ENCODE results near the gene KAT14. TPM values are rescaled to one million over a fixed set of nuclear protein-coding genes. Genes with fewer than 3 reads are reported as not detected.
"Not testable (repeated sequence)": the region's sequence is repeated elsewhere in the genome, so short reads cannot be mapped to it uniquely, and the experiment has no call there.

The KAT14 gene
- total and polyA plus RNA-seq, 5 donors: 7.3 to 14.5 (median 13.4) TPM

DNA sequence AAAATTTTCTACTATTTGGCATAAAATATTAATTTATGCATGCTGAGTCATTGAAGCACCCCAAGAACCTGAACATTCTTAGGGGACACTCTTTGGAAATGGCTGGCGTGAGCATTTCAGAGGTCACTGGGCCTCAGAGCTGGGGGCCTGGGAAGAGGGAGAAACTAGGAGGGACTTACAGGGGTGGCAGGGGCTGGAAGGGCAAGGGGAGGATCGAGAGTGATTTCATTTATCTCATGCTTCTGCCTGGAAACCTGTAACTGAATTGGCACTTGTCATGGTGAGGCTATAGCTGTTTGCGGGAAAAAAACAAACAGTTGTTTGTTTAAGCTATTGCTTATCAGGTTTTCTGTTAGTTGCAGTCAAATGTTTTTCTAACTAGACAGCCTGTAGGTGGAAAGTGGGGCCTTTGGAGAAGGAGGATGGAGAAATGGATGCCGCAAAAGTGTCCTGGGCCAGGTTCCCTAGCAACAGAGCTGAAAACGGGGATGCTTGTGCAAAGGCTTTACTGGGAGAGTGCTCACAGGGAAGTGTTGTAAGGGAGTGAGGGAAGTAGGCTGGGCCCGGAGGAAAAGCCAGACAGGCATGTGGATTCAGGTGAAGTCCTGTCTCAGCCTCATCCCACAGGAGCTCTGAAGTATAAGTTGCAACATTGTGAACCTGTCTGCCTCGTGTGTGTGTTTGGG, 36.4 kb upstream of the KAT14 start:
- Histone ChIP-seq H3K4me3 (ENCODE audit: low read length) (no peak overlapping the region), H3K9me3 (ENCODE audit: control insufficient read depth, low read length) (no peaks in the 10 kb centered on the region), H3K27ac (ENCODE audit: low read length) (no peak overlapping the region), H3K27me3 (ENCODE audit: control insufficient read depth, insufficient read depth) (no peaks in the 10 kb centered on the region), H3K4me1 (ENCODE audit: control insufficient read depth, insufficient read depth, low read length) (no peaks in the 10 kb centered on the region)
- ATAC-seq (no peak), DNase-seq (no peak)
- 31% methylated on average over 7 of the region's 7 CpGs for WGBS
- intact Hi-C loops (cut with DNase I): no loop called here

GRCh38 chr20:18103497-18103896, 34.2 kb upstream of the KAT14 start:
- intact Hi-C loops (cut with DNase I): no loop called here
- WGBS: 58% methylated on average over 1 of the region's 1 CpG
- ATAC-seq (no peak), DNase-seq (no peak)
- H3K4me3 ChIP-seq (ENCODE audit: low read length): no peak overlapping the region
- H3K9me3 ChIP-seq (ENCODE audit: control insufficient read depth, low read length): no peaks in the 10 kb centered on the region
- H3K27ac ChIP-seq (ENCODE audit: low read length): no peak overlapping the region
- H3K4me1 ChIP-seq (ENCODE audit: control insufficient read depth, insufficient read depth, low read length): no peaks in the 10 kb centered on the region
- no peaks in the 10 kb centered on the region for H3K27me3 ChIP-seq (ENCODE audit: control insufficient read depth, insufficient read depth)

DNA sequence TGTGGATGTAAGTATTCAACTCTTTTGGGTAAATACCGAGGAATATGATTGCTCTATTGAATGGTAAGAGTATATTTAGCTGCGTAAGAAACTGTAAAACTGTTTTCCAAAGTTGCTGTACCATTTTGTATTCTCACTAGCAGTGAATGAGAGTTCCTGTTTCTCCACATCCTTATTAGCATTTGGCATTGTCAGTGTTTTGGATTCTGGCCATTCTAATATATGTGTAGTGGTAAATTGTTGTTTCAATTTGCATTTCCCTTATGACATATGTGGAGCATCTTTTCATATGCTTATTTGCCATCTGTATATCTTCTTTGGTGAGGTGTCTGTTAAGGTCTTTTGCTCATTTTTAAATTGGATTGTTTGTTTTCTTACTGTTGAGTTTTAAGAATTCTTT, 29.3 kb upstream of the KAT14 start:
- no peak overlapping the region for H3K4me3 ChIP-seq (ENCODE audit: low read length)
- no peaks in the 10 kb centered on the region for H3K27me3 ChIP-seq (ENCODE audit: control insufficient read depth, insufficient read depth)
- H3K27ac ChIP-seq (ENCODE audit: low read length): no peak overlapping the region
- no peaks in the 10 kb centered on the region for H3K9me3 ChIP-seq (ENCODE audit: control insufficient read depth, low read length)
- H3K4me1 ChIP-seq (ENCODE audit: control insufficient read depth, insufficient read depth, low read length): no peaks in the 10 kb centered on the region
- intact Hi-C loops (cut with DNase I): no loop called here
- no peak for DNase-seq
- ATAC-seq: no peak
- 80% methylated on average over 2 of the region's 2 CpGs for WGBS

DNA sequence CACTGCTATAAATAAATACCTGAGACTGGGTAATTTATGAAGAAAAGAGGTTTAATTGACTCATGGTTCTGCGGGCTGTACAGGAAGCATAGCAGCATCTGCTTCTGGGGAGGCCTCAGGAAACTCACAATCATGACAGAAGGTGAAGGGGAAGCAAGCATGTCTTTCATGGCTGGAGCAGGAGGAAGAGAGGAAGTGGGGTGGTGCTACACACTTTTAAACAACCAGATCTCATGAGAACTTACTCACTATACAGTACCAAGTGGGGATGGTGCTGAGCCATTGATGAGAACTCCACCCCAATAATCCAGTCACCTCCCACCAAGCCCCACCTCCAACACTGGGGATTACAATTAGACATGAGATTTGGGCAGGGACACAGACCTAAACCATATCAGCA, 9.1 kb upstream of the KAT14 start:
- DNase-seq; H3K9me3 ChIP-seq (ENCODE audit: control insufficient read depth, low read length); H3K4me3 ChIP-seq (ENCODE audit: low read length); ATAC-seq; H3K27ac ChIP-seq (ENCODE audit: low read length); H3K27me3 ChIP-seq (ENCODE audit: control insufficient read depth, insufficient read depth); H3K4me1 ChIP-seq (ENCODE audit: control insufficient read depth, insufficient read depth, low read length); intact Hi-C loops (cut with DNase I): not testable (repeated sequence)
- 54% methylated on average over 1 of the region's 1 CpG for WGBS

DNA sequence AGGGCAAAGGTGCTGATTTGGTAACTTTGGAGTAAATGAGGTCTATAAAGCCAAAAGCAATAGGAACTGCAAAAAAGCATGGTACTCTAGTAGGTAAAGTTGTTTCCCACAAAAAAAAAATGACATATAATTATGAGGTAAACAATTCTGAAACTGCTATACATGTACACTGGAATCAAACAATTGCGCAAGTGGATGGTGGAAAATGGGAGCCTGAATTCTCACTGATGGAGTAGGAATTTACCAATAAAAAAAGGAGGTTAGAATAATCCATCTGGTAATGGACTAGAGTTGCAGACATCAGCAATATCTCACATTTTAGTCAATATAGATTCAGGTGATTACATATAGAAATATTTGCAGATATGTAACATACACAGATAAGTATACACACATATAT, 5.0 kb upstream of the KAT14 start:
- H3K4me3 ChIP-seq (ENCODE audit: low read length): no peak overlapping the region
- no peaks in the 10 kb centered on the region for H3K27me3 ChIP-seq (ENCODE audit: control insufficient read depth, insufficient read depth)
- H3K9me3 ChIP-seq (ENCODE audit: control insufficient read depth, low read length): no peaks in the 10 kb centered on the region
- H3K27ac ChIP-seq (ENCODE audit: low read length): no peak overlapping the region
- WGBS: 93% methylated on average over 1 of the region's 1 CpG
- intact Hi-C loops (cut with DNase I): no loop called here
- no peaks in the 10 kb centered on the region for H3K4me1 ChIP-seq (ENCODE audit: control insufficient read depth, insufficient read depth, low read length)
- DNase-seq (no peak), ATAC-seq (no peak)

- DNase-seq (no peak), ATAC-seq (no peak)
- intact Hi-C loops (cut with DNase I): no loop called here
- H3K27ac ChIP-seq (ENCODE audit: low read length): no peak overlapping the region
- no peaks in the 10 kb centered on the region for H3K27me3 ChIP-seq (ENCODE audit: control insufficient read depth, insufficient read depth)
- H3K4me3 ChIP-seq (ENCODE audit: low read length): no peak overlapping the region
- H3K9me3 ChIP-seq (ENCODE audit: control insufficient read depth, low read length): no peaks in the 10 kb centered on the region
- 33% methylated on average over 2 of the region's 2 CpGs for WGBS
- no peaks in the 10 kb centered on the region for H3K4me1 ChIP-seq (ENCODE audit: control insufficient read depth, insufficient read depth, low read length)
These were observed 3.7 kb upstream of the KAT14 start for GRCh38 chr20:18133962-18134361.

DNA sequence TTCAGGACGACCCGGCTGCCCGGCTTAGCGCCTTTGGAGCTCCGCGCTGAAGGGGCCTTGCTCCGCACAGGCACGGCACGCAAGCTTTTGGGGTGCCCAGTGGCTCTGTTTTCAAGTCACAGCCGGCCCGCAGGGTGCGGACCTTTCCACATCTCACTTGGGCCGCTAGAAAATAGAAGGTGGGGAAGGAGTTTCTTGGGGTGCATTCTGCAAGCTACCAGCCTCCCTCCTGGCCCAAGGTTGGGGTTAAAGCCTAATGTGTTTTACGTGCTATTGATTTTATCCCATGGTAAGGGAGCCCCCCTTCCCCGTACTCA, 561 bp downstream of the KAT14 start:
- Histone ChIP-seq H3K4me3 (ENCODE audit: low read length) (peak overlapping the region; percentile 98), H3K9me3 (ENCODE audit: control insufficient read depth, low read length) (no peaks in the 10 kb centered on the region), H3K27me3 (ENCODE audit: control insufficient read depth, insufficient read depth) (no peaks in the 10 kb centered on the region), H3K27ac (ENCODE audit: low read length) (peak overlapping the region; percentile 93), H3K4me1 (ENCODE audit: control insufficient read depth, insufficient read depth, low read length) (no peaks in the 10 kb centered on the region)
- DNase-seq: no peak
- under 1% methylated on average over 15 of the region's 15 CpGs for WGBS
- peak in 1 of 2 donors; percentile 66 for ATAC-seq
- intact Hi-C loops (cut with DNase I): no loop called here

DNA sequence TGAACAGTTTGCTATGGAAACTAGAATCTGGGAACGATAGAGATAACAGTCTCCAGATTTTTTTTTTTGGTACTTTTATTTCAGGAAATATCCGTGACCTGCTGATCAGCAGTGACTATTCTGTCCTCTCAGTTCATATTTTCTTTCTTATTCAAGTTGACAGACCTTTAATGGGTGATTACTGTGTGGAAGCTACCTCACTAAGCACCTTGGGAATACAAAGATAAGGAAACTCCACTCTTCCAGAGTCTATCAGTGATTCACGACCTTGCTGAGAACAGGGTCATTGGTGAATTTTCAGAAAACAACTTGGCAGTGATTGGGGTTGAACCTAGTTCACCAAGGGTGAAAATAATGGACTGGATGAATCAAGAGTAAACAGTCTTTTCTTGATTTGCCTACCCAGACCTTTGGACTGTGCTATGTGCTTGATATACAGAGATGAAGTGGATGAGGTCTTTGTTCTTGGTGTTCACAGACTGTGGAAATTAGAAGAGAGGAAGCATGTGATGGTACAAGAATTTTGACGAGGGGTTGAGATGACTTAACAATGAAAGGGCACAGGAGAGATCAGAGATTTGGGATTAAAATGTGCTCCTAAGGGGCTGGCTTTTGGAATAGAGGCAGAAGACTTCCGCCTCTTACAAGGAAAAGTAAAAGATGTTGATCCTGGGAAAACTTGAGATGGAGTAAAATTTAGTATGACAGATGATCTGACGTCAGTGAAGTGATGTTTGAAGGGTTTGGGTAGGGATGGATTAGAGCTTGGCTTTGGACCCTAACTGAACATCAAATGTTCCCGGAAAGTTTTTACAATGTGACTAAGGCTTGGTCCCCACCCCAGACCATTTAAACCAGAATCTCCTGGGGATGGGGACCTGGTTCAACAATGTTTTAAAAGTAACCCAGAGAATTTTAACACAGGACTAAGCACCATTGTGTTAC, 1.2 kb downstream of the KAT14 start:
- H3K4me3 ChIP-seq (ENCODE audit: low read length): peak overlapping the region; percentile 98
- no peaks in the 10 kb centered on the region for H3K27me3 ChIP-seq (ENCODE audit: control insufficient read depth, insufficient read depth)
- ATAC-seq: no peak
- intact Hi-C loops (cut with DNase I): no loop called here
- H3K9me3 ChIP-seq (ENCODE audit: control insufficient read depth, low read length): no peaks in the 10 kb centered on the region
- H3K4me1 ChIP-seq (ENCODE audit: control insufficient read depth, insufficient read depth, low read length): no peaks in the 10 kb centered on the region
- H3K27ac ChIP-seq (ENCODE audit: low read length): no peak overlapping the region
- WGBS: 32% methylated on average over 7 of the region's 7 CpGs
- DNase-seq: no peak

- 84% methylated on average over 2 of the region's 2 CpGs for WGBS
- Histone ChIP-seq H3K27ac (ENCODE audit: low read length) (no peak overlapping the region), H3K9me3 (ENCODE audit: control insufficient read depth, low read length) (no peaks in the 10 kb centered on the region), H3K4me1 (ENCODE audit: control insufficient read depth, insufficient read depth, low read length) (no peaks in the 10 kb centered on the region), H3K4me3 (ENCODE audit: low read length) (no peak overlapping the region), H3K27me3 (ENCODE audit: control insufficient read depth, insufficient read depth) (no peaks in the 10 kb centered on the region)
- no peak for DNase-seq
- no peak for ATAC-seq
- intact Hi-C loops (cut with DNase I): no loop called here
These were observed 2.2 kb downstream of the KAT14 start for GRCh38 chr20:18139832-18140231.

DNA sequence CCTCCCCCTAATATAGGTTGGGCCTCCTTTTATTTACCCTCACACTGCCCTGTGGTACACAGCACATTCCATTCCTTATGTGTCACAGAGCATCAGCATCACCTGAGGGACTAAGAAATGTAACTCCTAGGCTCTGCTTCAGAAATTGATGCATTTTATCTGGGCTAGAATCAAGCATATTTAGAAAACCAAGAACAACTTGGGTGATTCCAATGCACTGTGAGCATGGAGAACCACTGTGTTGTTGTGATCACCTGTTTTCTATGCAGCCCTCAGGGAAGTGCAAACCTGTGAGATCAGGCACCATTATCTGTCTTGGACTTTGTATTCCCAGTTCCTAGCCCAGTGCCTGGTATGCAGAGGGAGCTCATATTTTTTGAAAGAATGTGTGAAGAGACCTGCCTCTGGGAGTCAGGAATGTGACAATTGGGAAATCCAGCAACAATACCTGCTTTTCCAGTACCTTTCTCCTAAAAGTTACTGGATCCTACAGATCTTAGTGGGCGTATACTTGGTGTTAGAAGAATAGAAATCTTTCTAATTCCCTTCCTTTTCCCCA, 7.0 kb downstream of the KAT14 start:
- intact Hi-C loops (cut with DNase I): no loop called here
- DNase-seq: no peak

DNA sequence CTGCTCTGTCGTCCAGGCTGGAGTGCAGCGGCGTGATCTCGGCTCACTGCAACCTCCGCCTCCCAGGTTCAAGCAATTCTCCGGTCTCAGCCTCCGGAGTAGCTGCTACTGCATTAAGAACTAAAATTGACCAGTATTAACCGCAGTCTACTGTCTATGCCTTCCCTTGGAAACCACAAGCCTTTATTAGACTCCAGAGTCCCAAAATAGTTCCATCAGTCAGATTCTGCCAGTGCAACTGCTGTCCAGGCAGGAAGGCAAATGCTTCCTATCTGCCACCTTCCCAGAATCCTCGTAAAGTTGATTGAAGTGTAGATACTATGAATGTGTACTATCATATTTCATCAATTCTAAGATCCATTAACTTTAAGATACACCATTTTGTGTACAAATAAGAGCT, 16.7 kb downstream of the KAT14 start:
- Histone ChIP-seq H3K27me3 (ENCODE audit: control insufficient read depth, insufficient read depth) (no peaks in the 10 kb centered on the region), H3K4me3 (ENCODE audit: low read length) (no peak overlapping the region), H3K27ac (ENCODE audit: low read length) (no peak overlapping the region), H3K4me1 (ENCODE audit: control insufficient read depth, insufficient read depth, low read length) (no peaks in the 10 kb centered on the region), H3K9me3 (ENCODE audit: control insufficient read depth, low read length) (no peaks in the 10 kb centered on the region)
- ATAC-seq (no peak), DNase-seq (no peak)
- intact Hi-C loops (cut with DNase I): no loop called here
- 95% methylated on average over 9 of the region's 9 CpGs for WGBS

More for the DNA sequence above, 7.0 kb downstream of the KAT14 start:
- H3K4me3 ChIP-seq (ENCODE audit: low read length): no peak overlapping the region
- ATAC-seq: no peak
- H3K9me3 ChIP-seq (ENCODE audit: control insufficient read depth, low read length): no peaks in the 10 kb centered on the region
- no peak overlapping the region for H3K27ac ChIP-seq (ENCODE audit: low read length)
- H3K4me1 ChIP-seq (ENCODE audit: control insufficient read depth, insufficient read depth, low read length): no peaks in the 10 kb centered on the region
- WGBS: 98% methylated on average over 1 of the region's 1 CpG
- H3K27me3 ChIP-seq (ENCODE audit: control insufficient read depth, insufficient read depth): no peaks in the 10 kb centered on the region
